GM12892 (cell line): ENCODE data around the gene LEPROT.

Experiments
- POLR2A ChIP-seq: IDR thresholded peaks from 2 replicates; pipeline ENCODE4 v1.6.1; 2011; ENCODE audit warnings: low read depth, low read length, control low read depth
- POLR2AphosphoS5 ChIP-seq: IDR thresholded peaks from 2 replicates; pipeline ENCODE4 v1.6.1; 2011; ENCODE audit warnings: low read depth, low read length, control low read depth
- TAF1 ChIP-seq: IDR thresholded peaks from 2 replicates; pipeline ENCODE4 v1.6.1; 2011; ENCODE audit warnings: low read depth, mild to moderate bottlenecking, control low read depth, low read length, borderline replicate concordance

GRCh38 chr1:65480684-65481405 is 60.4 kb downstream of the LEPROT start:
- no peak for TF ChIP-seq POLR2A
- TF ChIP-seq TAF1, result no peak
- no peak for TF ChIP-seq POLR2AphosphoS5
